KG1 (cell line): ENCODE data around the gene PET100.

ENCODE experiments used
- DNase-seq: peaks from one replicate; lab custom pipeline; 2025; lab: John Stamatoyannopoulos, UW

The PET100 gene

DNA sequence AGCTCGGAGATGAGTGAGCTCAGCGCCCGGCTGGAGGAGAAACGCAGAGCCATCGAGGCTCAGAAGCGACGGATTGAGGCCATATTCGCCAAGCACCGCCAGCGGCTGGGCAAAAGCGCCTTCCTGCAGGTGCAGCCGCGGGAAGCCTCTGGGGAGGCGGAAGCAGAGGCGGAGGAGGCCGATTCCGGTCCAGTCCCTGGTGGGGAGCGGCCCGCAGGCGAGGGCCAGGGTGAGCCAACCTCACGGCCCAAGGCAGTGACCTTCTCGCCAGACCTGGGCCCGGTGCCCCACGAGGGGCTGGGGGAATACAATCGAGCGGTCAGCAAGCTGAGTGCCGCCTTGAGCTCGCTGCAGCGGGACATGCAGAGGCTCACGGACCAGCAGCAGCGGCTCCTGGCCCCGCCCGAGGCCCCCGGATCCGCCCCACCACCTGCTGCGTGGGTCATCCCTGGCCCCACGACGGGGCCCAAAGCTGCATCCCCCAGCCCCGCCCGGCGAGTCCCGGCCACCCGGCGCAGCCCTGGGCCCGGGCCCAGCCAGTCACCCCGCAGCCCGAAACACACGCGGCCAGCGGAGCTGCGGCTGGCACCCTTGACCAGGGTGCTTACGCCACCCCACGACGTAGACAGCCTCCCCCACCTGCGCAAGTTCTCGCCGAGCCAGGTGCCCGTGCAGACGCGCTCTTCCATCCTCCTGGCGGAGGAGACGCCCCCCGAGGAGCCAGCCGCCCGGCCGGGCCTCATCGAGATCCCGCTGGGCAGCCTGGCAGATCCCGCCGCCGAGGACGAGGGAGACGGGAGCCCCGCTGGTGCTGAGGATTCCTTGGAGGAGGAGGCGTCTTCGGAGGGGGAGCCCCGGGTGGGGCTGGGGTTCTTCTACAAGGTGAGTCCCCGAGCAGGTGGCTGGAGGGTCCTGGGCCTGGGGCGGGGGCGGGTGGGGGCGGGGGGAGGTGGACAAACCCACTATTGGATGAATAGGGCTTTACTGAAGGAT lies 17.0 kb upstream of the PET100 start:
- DNase-seq, result no peak

DNA sequence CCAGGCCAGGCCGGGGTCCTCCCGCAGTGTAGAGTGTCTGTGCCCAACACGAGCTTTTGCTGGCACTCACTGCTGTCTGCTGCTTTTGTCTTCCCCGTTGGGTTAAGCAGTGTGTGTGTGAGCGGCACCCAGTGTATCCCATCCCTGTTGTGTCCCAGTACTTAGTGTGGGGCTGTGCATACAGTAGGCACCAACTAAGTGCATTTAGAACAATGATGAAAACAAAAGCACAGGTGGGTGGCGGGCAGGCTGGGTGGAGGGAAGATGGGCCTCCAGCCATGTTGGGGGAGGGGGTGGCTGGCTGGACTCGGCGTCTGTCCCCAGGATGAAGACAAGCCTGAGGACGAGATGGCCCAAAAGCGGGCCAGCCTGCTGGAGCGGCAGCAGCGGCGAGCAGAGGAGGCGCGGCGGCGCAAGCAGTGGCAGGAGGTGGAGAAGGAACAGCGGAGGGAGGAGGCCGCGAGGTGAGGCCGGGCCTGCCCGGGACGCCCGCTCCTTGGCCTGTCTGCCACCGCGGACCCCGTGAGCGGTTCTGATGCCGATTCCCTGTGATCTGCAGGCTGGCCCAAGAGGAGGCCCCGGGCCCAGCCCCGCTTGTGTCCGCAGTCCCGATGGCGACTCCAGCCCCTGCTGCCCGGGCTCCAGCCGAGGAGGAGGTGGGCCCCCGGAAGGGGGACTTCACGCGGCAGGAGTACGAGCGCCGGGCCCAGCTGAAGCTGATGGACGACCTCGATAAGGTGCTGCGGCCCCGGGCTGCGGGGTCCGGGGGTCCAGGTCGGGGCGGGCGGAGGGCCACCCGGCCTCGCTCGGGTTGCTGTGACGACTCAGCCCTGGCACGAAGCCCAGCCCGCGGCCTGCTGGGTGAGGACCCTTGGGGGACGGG lies 14.5 kb upstream of the PET100 start:
- no peak for DNase-seq

DNA sequence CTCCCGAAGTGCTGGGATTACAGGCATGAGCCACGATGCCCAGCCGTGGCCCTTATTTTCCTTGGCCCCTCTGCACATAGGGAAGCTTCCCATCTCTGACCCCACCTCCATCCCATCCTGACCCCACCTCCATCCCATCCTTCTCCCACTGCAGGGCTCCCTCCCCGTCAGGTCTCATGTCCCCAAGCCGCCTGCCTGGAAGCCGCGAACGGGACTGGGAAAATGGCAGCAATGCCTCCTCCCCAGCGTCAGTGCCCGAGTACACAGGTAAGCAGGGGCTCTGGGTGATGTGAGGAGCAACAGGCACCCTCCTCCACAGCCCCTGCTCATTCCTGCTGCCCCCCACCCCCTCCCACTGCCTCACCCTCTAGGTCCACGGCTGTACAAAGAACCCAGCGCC lies 12.4 kb upstream of the PET100 start:
- DNase-seq, result no peak

DNA sequence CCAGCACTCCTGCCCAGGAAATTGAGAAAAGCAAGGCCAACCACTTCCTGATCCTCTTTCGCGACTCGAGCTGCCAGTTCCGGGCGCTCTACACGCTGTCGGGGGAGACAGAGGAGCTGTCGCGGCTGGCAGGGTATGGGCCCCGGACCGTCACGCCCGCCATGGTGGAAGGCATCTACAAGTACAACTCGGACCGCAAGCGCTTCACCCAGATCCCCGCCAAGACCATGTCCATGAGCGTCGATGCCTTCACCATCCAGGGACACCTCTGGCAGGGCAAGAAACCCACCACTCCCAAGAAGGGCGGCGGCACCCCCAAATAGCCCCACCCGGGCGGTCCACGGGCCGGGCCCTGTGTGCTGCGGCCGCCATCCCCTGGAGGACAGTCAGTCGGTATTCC lies 11.9 kb upstream of the PET100 start:
- no peak for DNase-seq

DNA sequence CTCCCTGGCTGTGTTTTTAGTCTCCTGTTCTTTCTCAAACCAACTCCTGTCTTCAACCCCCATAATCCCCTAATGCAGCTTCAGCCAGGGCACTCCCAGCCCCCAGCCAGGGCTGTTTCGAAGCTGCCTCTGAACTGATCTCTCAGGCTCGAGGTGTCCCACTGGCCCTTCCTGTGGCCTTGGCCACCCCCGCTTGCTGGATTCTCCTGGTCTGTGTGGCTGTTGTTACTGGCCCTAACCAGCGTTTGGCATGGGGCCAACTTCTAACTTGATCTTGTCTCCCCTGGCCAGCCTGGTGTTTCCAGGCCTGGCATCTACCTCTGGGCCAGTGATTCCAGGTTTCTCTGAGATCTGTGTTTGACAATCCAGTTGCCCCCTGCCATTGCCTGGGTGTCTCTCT lies 11.2 kb upstream of the PET100 start:
- DNase-seq, result no peak

DNA sequence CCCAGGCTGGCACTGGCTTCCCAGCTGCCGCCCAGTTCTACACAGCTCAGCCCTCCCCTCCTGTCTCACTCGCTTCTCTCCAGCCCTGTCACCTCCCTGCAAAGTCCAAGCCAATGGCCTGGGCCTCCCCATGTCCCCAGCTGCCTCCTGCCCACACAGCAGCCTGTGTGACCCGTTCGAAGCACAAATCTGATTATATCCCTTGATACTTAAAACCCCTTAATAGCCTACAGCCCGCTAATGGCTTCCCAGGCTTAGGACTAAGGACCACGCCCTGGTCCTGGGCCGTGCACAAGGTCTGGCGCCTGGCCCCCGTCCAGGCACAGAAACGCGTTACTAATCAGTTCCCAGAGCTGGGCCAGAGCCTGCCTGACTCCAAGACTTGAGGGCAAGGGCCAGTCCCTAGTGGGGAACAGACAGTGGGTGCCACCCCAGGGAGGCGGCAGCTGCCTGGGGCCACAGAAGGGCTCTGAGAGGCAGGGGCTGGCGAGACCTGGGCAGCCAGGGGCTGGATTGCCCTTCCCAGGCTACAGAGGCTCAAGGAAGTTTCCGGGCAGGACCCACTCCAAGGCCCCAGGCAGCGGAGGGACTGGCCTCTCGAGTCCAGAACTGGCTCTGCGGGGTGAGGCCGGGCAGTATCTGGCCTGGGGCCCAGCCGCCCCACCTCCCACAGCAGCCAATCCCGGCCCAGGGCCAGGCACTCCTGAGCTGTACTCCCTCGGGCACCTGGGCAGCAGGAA lies 10.7 kb upstream of the PET100 start:
- no peak for DNase-seq

DNA sequence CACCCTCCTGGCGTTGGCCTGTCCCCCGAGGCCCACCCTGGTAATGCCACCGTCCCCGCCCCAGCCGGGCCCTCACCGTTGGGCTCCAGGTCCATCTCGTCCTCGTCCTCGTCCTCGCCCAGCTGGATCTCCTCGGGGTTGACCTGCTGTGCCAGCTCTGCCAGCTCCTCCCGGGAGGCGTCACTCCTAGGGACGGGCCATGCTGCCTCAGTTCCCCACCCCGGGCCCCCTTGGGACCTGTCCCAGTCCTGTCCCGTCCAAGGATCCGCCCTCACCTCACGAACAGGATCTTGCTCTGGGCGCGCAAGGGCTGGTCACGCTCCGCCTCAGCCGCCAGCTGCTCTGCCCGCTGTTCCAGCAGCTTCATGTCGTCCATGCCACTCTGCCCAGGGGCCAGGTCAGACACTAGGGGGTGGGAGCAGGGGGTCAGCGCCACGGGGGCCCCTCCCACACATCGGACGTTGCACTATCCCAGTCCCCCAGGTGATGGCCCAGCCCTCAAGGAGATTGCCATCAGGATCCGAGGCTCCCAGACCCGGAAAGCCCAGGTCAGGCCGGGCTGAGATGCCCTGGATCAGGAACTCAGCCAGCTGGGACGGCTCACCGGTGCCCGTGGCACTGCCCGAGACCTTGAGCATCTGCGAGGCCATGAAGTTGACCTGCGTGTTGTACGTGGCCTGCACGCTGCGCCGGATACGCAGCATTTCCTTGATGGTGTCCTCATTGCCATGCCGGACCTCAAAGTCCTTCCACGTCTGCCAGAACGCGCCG lies 9.7 kb upstream of the PET100 start:
- no peak for DNase-seq

DNA sequence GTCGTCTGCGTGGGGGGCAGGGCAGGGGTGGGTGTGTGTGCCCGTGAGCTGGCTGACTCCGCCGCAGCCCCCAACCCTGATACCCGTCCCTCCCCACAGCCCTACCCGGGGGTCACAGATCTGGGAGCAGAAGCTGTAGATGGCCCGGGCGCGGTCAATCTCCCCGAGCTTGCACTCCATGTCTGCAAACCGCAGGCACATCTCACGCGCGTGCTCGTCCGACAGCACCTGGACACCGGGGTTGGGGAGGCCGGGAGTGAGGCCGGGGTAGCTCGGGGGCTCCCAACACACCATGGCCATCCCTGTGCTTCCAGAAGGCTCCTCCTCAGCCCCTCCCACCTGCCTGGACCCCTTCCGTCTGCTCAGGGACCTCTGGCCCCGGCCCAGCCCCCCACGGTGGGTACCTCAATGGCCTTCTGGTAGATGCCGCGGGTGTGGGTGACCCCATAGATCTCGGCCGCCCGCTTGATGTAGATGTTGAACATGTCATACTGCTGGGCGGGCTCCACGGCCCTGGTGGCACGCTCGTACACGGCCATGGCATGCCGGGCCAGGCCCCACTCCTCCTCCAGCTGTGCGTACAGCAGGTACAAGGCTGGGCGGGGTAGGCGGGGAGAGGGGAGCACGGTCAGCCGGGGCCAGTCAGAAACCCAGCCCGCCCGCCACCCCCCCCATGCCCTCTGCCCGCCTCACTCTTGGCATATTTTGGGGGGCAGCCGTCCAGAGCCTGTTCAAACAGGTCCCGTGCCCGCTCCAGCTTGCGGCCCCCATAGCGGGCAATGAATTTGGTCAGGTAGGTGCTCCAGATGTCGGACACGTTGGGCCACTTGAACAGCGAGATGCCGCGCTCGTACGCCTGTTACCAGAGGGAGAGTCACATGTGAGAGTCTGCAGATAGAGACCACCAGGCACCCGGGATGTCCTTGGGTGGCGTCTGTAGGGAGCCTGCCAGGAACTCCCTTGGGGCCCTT lies 8.9 kb upstream of the PET100 start:
- DNase-seq, result no peak

DNA sequence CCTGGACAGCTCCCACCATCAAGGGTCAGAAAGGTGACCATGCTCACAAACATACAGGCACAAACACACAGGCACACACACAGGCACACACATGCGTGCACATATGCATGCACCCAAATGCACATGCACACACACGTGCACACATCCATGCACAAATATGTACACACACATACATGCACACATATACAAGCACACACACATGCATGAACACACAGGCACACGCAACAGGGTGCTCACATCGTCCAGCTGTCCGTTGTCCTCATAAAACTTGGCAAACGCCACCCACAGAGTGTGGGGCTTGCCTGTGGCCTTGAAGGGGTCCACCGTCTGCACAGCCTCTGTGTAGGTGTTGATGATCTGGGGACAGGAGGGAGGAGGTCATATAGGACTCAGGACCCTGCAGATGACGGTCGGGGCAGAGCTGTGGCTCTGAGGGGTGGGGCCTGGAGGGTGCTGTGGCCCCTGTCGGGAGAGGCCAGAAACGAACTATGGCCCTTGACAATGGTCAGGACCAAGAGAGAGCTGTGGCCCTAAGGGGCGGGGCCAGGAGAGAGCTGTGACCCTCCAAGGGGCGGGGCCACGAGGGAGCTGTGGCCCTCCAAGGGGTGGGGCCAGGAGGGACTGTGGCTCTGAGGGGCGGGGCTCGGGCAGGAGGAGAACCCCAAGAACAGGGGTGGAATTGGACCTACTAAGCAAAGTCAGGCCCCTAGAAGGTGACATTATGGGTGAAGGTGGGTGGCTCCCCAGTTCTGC lies 6.5 kb upstream of the PET100 start:
- no peak for DNase-seq

DNA sequence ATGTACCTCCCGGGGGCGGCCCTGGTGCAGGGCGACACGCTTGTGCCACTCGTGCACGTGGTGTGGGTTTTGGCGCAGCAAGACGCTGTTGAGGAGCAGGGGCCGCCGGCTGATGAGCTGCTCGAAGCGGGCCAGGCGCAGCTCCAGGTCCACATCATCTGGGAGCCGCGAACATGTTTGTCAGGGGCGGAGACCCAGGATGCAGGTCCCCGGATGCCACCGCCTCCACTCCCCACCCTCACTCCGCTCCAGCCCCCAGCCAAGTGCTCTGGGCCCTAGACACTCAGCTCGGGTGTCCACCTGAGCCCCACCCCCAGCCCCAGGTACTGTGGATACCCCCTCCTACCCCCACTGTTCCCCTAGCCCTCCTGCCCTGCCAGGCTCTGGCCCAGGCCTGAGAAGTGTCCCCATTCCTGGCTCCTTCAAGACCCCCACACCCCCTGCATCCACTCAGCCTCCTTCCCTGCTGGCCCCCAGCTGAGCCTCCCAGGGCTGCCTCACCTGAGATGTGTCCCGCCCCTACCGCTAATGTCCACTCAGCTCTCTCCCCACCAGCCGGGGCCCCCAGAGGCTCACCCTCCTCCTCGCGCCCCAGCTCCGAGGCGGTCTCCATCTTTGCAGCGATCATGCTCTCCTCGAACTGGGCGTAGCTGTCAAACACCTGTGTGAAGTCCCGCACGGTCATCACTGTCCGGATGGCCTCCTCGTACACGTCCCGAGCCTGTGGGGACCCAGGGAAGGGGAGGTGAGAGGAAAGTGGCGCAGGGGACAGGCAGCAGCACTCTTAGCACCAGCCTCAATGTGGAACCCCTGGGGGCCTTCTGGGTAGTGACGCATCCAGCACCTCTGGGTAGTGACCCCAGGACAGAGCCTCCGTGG lies 5.6 kb upstream of the PET100 start:
- DNase-seq, result no peak

DNA sequence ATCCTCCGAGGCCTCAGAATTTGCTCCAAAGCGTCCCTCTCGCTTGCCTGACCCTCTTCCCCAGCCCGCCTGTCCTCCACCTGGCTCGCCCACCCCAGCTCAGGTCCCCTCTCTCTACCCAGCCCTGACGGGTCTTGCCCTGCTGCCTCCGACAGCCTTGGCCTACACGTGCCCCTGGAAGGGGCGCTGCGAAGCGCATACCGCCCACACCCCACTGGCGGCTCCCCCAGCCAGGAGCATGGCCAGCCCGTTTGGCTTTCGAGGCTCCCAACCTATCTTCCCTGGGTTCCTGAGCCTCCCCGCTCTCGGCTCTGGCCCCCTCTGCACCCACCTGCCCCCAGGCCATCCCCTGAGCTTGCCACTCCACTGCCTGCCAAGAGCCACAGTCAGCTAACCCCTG lies 4.8 kb upstream of the PET100 start:
- no peak for DNase-seq

DNA sequence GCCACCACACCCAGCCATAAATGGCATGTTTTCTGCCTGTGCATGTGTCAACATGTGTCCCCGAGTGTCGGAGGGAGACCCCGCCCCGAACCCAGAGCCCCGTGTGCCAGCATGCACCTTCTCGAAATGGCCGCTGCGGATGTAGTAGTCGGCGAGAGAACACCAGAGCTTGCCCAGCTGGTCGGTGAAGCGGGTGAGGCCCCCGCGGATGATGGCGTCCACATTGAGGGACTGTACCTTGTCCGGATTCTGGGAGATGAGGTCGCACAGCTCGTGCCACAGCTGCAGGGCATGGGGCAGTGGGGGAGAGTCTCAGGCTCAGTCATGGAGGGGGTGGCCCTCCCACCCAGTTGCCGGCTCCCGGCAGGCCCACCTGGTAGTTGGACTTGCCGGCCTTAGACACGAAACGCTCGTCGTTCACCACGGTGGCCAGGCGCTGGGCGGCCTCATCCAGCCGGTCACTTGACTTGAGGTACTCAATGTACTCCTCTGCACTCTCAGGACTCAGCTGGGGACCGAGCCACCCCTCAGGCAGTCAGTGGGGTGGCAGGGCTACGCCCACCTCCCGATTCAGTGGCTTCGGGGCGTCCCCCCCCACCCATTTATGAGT lies 3.7 kb upstream of the PET100 start:
- no peak for DNase-seq

DNA sequence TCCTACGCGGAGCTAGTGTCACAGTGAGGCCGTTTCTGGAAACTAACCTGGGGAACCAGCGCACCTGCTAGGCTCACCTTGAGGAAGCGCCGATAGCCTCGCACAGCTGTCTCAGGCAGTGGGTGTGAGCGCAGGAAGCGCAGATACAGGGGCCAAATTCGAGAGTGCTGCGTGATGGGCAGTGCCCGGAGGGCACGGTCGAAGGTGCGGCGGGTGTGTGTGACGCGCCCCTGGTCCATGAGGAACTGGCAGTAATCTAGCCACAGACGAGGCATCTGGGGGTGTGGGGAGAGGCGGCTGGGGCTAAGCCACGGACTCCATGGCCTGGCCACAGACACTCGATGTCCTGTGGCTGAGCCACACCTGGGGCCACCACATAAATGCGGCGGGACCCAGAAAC lies 2.4 kb upstream of the PET100 start:
- DNase-seq, result no peak

DNA sequence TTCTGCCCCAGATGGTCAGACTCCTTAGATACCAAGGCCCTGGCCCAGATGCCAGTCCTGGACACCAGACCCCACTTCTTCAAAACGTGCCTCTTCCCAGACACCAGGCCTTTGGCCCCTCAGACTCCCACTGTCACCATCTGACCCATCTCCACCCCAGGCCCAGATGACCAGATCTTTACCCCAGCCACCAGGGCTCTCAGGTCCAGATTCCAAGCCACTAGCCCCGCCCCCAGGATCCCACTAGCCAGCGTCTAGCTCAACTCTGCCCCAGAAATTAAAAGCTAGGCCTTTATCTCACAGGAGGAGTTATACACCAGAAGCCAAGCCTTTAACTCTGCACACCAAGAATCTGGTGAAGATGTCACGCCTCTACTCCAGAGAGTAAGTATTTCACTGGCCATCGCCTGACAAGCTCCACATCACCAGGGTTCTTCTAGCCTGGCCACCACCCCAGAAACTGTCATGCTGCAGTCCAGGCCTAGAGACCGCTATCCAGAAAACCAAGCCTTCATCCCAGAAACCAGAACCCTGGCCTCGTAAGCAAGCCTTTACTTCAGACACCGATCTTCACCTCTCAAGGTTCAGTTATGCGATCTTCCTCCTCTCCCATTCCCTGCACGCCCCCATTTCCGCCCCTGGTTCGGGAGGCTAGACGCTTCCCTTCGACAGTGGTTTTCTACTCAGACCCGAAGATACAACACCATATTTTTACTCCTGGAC lies 843 bp upstream of the PET100 start:
- no peak for DNase-seq

DNA sequence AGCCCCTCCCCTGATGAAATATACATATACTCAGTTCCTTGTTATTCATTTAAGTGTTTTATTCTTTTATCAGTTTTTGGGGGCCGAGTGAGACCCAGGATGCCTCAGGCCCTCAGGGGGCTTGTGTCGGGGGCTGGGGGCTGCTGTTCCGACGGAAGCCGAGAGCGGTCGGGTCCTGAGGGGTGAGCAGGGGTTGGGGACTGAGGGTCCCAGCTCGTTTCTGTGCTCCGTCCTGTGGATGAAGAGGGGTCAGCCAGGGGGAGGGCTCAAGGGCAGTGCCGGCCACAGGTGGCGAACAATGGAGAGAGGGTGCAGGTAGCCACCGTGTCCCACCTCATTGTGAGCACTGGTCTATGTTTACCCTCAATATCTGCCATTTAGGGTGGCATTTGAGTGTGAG lies 2.0 kb downstream of the PET100 start:
- no peak for DNase-seq

DNA sequence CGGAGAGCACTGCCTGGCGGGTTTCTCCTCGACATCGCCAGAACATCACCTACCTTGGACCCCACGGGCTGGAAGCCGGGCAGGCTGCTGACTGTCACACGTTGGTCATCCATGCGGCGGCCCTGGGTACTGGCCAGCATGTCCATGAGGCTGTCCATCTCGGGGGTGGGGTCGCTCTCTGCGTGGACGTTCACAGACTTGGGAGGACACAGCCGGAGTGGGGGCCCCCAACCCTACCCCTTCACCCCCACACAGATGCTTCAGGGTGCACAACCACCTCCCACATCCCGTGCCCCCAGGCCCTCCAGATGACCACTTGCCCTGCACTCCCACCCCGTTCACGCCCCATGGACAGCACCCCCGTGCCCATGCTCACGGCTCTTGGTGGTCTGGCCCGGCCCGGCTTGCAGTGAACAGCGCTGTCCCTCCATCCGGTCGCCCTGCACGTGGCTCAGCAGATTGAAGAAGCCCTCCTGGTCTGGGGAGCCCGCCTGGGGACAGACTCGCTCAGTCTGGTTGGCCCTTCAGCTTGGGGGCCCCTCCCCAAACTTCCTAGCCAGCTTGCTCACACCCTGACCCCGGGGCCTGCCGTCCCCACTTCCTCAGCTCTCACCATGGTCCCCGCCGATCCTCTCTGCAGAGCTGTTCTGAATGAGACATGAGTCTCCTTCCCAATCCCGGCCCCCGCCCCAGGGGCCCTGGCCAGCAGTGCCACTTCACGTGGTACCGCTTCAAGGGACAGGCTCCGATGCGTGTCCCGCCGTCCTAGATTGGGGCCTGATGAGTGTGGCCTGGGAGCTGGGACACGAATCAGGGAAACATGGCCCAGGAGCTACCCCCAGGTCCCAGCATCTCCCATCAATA lies 3.0 kb downstream of the PET100 start:
- no peak for DNase-seq
